Stimulated activated effector memory CD8-positive, alpha-beta T cell treated with anti-CD3 and anti-CD28 coated beads, Interleukin-12 subunit alpha, Interleukin-12 subunit beta, amount 100 ng/mL, for 72 hours (primary cell): ENCODE results near the gene DNM1.

Experiments
- ATAC-seq: fragments of 150-1000 bp; cut with Tn5 transposase; 2 replicates; pipeline ENCODE4 v1.10.0; 2021
- DNase-seq, 2 donors: peaks; one replicate each; pipeline ENCODE4 v3.0.0; 2021 to 2022; ENCODE audit warnings: low spot score in 2 of 2
- H3K27ac Mint-ChIP-seq: one replicate; pipeline ENCODE4 v1.8.0; 2022; ENCODE audit warnings: mild to moderate bottlenecking, mixed read lengths
- H3K36me3 Mint-ChIP-seq: one replicate; pipeline ENCODE4 v1.8.0; 2022; ENCODE audit warnings: mild to moderate bottlenecking, mixed read lengths
- H3K4me1 Mint-ChIP-seq: one replicate; pipeline ENCODE4 v1.8.0; 2022; ENCODE audit warnings: mixed read lengths
- H3K4me3 Mint-ChIP-seq: one replicate; pipeline ENCODE4 v1.8.0; 2022; ENCODE audit warnings: mild to moderate bottlenecking, mixed read lengths
- H3K9me3 Mint-ChIP-seq: one replicate; pipeline ENCODE4 v1.8.0; 2022; ENCODE audit warnings: mixed read lengths

Gene DNM1

DNA sequence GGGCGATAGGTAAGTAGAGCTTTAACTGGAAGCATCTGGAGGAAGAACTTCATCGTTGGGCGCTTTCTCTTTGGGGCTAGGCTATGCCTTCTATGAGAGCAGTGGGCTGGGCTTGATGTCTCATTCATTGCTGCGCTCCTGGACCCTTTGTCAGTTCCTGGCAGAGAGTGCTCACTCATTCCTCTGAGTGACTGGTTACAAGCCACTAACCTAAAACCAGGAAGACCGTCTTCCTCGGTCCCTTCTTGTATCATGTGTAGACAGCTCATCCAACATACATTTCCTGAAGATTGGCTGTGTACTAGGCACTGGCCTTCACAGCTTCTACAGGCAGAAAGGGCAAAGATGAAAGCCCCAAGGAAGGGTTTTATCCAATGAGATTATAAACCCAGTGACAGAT lies 79.3 kb downstream of the DNM1 start:
- H3K27ac Mint-ChIP-seq = no peak overlapping the region
- H3K9me3 Mint-ChIP-seq = no peaks in the 10 kb centered on the region
- no peak overlapping the region for H3K4me3 Mint-ChIP-seq
- H3K4me1 Mint-ChIP-seq = peaks cover 9% of the 10 kb centered on the region
- DNase-seq (no peak), ATAC-seq (no peak)
- peaks cover 11% of the 10 kb centered on the region for H3K36me3 Mint-ChIP-seq

DNA sequence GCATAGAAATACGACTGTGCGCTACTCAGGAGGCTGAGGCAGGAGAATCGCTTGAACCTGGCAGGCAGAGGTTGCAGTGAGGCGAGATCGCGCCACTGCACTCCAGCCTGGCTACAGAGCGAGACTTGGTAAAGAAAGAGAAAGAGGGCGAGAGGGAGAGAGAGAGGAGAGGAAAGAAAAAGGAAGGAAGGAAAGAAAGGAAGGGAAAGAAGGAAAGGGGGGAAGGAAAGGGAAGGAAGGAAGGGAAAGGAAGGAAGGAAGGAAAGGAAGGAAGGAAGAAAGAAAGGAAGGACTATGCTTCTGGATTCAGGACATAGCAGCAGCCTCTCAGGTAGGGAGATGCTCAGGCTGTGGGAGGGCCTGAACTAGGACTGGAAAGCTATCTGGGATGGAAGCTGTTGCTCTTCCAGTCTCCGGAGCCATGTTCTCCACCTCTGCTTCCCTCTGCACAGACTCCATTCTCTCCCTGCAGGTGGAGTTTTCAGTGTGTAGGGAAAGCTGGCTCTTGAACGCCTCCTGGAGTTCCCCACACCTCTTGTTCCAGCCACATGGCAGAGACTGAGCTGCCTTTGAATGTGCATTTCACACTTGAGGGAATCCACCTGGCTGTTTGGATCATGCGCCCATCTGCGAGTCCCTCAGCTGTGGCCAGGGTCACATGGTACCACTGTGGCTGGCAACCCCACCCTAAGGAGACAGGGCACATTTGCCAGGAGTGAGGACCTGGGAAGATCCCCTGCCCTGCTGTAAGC lies 82.0 kb downstream of the DNM1 start:
- no peak overlapping the region for H3K27ac Mint-ChIP-seq
- no peak overlapping the region for H3K4me3 Mint-ChIP-seq
- no peaks in the 10 kb centered on the region for H3K4me1 Mint-ChIP-seq
- no peak for DNase-seq
- H3K9me3 Mint-ChIP-seq = no peaks in the 10 kb centered on the region
- no peak for ATAC-seq
- H3K36me3 Mint-ChIP-seq = peaks cover 20% of the 10 kb centered on the region

DNA sequence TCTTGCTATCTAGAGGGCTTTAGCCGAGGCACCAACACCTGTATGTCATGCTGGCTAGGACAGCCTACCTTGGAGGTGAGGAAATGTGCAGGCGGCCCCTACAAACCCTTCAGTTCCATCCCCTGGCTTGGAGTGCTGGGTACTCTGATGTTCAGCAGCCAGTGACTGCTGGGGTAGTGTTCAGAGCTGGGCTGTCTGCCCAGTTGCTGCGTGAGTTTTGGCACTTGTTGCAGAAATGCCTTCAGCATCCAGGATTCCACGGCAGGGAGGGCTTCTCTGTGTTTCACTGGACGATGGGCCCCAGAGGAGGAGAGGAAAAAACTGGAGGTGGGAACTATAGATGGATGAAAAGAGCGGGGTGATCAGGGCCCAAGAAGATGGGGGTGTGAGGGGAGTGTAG lies 83.3 kb downstream of the DNM1 start:
- Mint-ChIP-seq H3K4me3 (no peak overlapping the region), H3K4me1 (no peaks in the 10 kb centered on the region), H3K27ac (peak overlapping the region; percentile 56), H3K36me3 (peaks cover 20% of the 10 kb centered on the region), H3K9me3 (no peaks in the 10 kb centered on the region)
- ATAC-seq (no peak), DNase-seq (no peak)

DNA sequence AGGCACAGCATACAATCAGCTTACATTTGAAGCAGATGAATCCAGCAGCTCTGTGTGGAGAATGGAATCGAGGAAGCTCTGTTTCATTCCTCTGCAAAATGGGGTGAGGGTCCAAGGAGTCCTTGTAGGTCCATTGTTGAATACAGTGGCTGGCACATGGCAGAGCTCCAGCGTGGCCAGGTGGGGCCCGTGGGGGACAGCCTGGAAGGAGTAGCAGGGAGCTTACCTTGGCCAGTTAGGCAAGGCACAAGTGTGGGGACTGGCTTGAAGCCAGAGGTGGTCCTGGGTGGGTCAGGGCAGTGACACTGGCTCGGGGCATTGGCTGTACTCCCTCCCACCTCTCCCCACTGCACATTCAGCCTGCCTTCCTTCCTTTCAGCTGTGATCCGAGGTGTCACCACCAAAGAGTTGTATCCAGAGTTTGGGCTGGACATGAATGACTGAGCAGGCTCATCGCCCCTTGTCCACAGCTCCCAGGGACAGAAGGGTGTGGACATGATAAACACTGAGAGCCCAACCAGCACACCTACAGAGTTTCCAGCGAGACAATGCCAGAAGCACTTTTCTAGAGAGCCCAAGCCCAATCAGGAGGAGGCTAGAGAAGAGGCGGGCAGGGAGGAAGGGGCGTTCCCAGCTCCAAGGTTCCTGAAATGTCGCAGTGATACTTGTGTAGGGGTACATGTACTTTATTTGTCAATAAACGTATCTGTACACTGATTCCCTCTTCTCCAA lies 85.3 kb downstream of the DNM1 start:
- H3K4me3 Mint-ChIP-seq = no peak overlapping the region
- H3K36me3 Mint-ChIP-seq = peaks cover 20% of the 10 kb centered on the region

DNA sequence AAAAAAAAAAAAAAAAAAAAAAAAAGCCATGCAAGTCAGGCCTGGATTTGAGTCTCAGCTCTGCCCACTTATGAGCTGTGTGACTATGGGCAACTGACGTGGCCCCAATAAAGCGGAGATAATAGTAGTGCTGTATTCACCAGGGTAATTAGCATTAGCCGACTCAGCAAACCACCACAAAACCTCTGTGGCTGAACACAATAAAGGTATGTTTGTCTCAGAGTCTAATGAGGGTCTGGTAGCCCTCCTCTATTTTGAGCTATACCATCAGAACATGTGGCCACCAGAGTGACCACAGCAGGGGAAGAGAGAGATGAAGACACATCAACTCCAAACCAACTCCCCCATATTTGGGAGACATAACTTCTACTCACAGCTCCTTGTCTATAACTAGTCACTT lies 88.8 kb downstream of the DNM1 start:
- ATAC-seq (no peak), DNase-seq (no peak)
- H3K4me3 Mint-ChIP-seq = no peak overlapping the region
- H3K36me3 Mint-ChIP-seq = peaks cover 12% of the 10 kb centered on the region
- no peaks in the 10 kb centered on the region for H3K9me3 Mint-ChIP-seq
- no peaks in the 10 kb centered on the region for H3K4me1 Mint-ChIP-seq
- no peak overlapping the region for H3K27ac Mint-ChIP-seq

More for the DNA sequence above, 85.3 kb downstream of the DNM1 start:
- Mint-ChIP-seq H3K27ac (no peak overlapping the region), H3K9me3 (no peaks in the 10 kb centered on the region), H3K4me1 (no peaks in the 10 kb centered on the region)
- ATAC-seq (no peak), DNase-seq (no peak)

DNA sequence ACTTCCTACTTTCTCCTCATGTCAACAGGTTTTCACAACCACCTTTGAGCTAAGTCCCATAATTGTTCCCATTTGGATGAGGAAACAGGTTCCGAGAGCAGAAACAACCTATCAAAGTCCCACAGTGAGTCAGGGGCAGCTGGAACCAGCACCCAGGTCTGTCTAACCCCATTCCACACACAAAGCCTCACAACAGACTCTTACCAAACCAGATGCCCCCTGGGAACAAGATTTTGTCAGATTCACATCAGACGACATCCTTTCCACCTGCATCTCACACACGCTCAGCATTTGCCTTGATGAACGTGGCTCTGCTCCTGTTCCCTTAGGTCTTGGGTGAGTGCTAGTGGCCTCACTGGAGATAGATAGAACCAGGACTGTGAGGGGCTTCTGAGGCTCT lies 89.9 kb downstream of the DNM1 start:
- ATAC-seq (no peak), DNase-seq (no peak)
- peaks cover 10% of the 10 kb centered on the region for H3K36me3 Mint-ChIP-seq
- H3K4me3 Mint-ChIP-seq = no peak overlapping the region
- H3K9me3 Mint-ChIP-seq = no peaks in the 10 kb centered on the region
- no peaks in the 10 kb centered on the region for H3K4me1 Mint-ChIP-seq
- no peak overlapping the region for H3K27ac Mint-ChIP-seq

DNA sequence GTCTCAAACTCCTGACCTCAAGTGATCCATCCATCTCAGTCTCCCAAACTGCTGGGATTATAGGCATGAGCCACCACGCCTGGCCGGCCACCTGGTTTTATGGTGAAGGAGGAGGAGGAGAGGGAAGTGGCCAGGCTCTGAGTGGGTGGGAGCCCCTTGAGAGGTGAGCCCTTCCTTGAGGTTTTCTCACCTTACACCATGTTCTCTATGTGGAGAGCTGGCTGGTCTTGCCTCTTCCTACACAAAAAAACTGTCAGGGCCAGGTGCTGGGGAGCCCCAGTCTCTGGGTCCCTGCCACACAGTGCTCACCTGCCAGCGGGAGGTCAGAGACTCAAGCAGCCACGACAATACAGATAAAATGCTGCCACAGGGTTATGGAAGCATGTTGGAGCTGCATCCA lies 91.0 kb downstream of the DNM1 start:
- no peak overlapping the region for H3K4me3 Mint-ChIP-seq
- H3K4me1 Mint-ChIP-seq = no peaks in the 10 kb centered on the region
- H3K9me3 Mint-ChIP-seq = no peaks in the 10 kb centered on the region
- ATAC-seq (no peak), DNase-seq (no peak)
- H3K36me3 Mint-ChIP-seq = peaks cover under 1% of the 10 kb centered on the region
- peak overlapping the region; percentile 43 for H3K27ac Mint-ChIP-seq

DNA sequence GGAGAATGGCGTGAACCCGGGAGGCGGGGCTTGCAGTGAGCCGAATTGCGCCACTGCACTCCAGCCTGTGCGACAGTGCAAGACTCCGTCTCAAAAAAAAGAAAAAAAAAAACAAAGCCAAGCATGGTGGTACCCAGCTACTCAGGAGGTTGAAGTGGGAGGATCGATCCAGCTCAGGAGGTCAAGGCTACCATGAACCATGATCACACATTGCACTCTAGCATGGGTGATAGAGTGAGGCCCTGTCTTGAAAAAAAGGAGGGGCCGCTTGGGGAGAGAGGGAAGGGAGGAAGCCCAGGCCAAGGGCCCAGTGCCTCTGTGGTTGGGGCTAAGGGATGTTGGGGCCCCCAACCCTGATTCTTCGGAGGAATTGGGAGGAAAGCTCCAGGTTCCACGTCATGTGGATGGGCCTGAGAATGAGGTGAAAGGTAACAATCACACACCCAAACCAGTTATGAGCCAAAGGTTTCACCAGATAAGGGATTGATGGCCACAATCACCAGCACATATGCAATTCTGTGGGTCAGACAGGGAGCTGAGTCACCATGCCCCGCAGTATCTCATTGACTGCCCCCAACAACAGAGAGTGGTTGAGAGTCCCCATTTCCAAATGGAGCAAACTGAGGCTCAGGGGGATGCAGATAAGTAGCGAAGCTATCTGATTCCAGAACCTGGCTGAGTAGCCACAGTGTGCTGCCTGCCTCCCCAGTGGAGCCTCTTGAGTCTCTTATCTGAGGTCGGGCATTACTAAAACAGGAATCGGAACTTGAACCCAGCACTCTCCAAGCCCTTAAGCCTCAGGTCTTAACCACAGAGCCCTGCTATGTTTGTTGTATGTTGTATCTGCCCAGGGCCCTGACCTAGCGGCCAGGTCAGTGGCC lies 93.4 kb downstream of the DNM1 start:
- H3K36me3 Mint-ChIP-seq = no peaks in the 10 kb centered on the region
- H3K27ac Mint-ChIP-seq = no peak overlapping the region
- H3K4me1 Mint-ChIP-seq = no peaks in the 10 kb centered on the region
- no peak for DNase-seq
- no peak overlapping the region for H3K4me3 Mint-ChIP-seq
- no peaks in the 10 kb centered on the region for H3K9me3 Mint-ChIP-seq
- ATAC-seq = no peak

DNA sequence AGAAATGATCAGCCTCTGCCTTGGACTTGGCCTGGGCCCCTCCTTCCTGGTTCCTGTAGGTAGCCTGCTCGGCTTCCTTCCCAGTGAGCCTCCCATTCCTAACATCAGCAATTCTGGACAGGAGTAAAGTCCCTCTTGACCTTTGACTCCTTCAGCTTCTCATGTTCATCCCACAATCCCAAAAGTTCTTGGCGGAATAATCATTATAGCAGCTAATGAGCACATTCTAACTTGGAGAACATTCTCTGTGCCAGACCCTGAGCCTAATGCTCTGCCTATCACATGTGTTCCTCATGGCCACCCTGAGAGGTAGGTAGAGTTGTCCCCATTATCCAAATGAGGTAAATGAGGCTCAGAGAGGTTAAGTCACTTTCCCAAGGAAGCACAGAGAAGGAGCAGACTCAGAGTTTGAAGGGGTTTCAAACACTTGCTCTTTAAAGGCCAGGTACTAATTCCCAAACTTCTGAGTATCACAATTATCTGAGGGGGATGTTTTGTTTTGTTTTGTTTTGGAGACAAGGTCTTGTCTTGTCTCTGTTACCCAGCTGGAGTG lies 94.1 kb downstream of the DNM1 start:
- Mint-ChIP-seq H3K4me3 (no peak overlapping the region), H3K4me1 (no peaks in the 10 kb centered on the region), H3K36me3 (no peaks in the 10 kb centered on the region), H3K27ac (no peak overlapping the region), H3K9me3 (no peaks in the 10 kb centered on the region)
- DNase-seq = no peak
- no peak for ATAC-seq

DNA sequence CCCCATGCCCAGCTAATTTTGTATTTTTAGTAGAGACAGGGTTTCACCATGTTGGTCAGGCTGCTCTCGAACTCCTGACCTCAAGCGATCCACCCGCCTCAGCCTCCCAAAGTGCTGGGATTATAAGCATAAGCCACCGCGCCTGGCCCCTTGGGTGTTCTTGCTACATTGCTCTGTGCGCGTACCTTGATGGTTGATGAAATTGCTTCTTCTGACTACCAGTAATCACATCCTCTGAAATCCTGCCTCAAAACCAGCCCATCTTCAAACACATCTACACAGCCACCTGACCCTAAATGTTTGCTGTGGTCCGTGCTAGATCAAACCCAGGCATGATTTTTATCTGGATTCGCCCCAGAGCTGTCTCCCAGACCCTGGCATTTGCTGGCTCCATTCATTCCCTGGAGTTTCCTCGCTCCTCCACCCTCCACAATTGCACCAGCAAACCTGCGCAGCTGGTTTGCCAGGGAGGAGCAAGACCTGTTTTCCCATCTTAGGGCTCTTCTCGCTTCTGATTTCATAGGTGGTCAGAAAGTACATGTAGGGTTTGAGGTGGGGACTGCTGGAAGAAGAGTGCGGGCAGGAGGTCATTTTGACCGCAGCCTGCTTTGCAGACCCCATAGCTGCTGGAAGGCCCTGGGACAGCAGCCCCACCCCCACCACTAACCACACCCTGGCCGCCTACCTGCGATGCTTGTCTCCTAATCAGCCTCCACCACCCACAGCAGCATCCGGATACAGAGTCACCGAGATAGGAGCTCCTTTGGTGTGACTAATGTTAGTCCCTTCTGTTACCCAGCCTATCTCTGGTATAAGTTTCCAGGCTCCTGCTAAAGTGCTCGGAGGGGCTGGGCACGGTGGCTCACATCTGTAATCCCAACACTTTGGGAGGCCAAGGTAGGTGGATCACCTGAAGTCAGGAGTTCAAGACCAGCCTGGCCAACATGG lies 95.6 kb downstream of the DNM1 start:
- H3K4me3 Mint-ChIP-seq = no peak overlapping the region
- no peaks in the 10 kb centered on the region for H3K9me3 Mint-ChIP-seq
- no peak for ATAC-seq
- no peak overlapping the region for H3K27ac Mint-ChIP-seq
- DNase-seq = no peak
- no peaks in the 10 kb centered on the region for H3K4me1 Mint-ChIP-seq
- no peaks in the 10 kb centered on the region for H3K36me3 Mint-ChIP-seq

DNA sequence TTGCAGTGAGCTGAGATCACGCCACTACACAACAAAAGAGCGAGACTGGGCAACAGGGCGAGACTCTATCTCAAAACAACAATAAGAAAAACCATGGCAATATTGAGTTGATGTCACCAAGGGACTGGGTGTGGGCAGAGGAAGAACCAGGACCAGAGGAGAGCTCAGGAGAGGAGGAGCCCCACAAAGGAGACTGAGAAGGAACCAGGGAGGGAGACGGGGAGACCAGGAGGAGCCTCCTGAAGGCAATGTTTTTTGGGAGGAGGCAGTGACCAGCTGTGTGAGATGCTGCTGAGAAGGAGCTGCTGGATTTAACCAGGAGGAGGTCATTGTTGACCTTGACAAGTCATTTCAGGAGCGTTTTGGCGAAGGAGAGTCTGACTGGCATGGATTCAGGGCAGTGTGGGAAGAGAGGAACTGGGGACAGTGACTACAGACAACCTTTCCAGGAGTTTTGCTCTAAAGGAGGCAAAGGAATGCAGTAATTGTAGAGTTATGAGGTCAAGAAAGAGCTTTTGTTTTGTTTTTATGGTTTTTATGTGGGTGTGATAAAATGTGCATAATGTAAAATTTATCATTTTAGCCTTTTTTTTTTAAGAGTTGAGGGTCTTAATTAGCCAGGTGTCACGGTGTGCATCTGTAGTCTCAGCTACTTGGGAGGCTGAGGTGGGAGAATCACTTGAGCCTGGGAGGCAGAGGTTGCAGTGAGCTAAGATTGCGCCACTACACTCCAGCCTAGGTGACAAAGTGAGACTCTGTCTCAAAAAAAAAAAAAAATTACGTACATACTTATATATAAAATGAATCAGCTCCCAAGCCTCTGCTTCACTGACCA lies 101.2 kb downstream of the DNM1 start:
- Mint-ChIP-seq H3K4me1 (peaks cover 7% of the 10 kb centered on the region), H3K4me3 (no peak overlapping the region), H3K27ac (peak overlapping the region; percentile 90), H3K9me3 (no peaks in the 10 kb centered on the region), H3K36me3 (peaks cover 19% of the 10 kb centered on the region)
- ATAC-seq (no peak), DNase-seq (no peak)
